Karpas-422 (cell line): Measurements from ENCODE around the gene CHST15. TPM values are rescaled to one million over a fixed set of nuclear protein-coding genes. Genes with fewer than 3 reads are reported as not detected.

Experiments
- DNase-seq: peaks from one replicate; pipeline ENCODE4 v3.0.0-alpha.2; 2015
- H2AFZ ChIP-seq: fragments of 200-600 bp; sonication (generic); 2 replicates; pipeline ENCODE4 v1.6.1; 2014; ENCODE audit warnings: antibody characterized with exemption, low read length, mixed read lengths
- H3K27ac ChIP-seq: fragments of 200-600 bp; sonication (generic); 2 replicates; pipeline ENCODE4 v1.5.1; 2014; ENCODE audit warnings: mild to moderate bottlenecking, low read length, moderate library complexity
- H3K27me3 ChIP-seq: fragments of 200-600 bp; sonication (generic); 2 replicates; pipeline ENCODE4 v1.6.1; 2014; ENCODE audit warnings: low read length, mixed read lengths
- H3K36me3 ChIP-seq: fragments of 200-600 bp; sonication (generic); 2 replicates; pipeline ENCODE4 v1.6.1; 2014; ENCODE audit warnings: low read length, mixed read lengths; ENCODE audit not compliant: insufficient read depth
- H3K4me1 ChIP-seq: fragments of 200-600 bp; sonication (generic); 2 replicates; pipeline ENCODE4 v1.6.1; 2014; ENCODE audit warnings: mild to moderate bottlenecking, low read length, mixed read lengths
- H3K4me2 ChIP-seq: fragments of 200-600 bp; sonication (generic); 2 replicates; pipeline ENCODE4 v1.6.1; 2014; ENCODE audit warnings: low read length, low read depth, mild to moderate bottlenecking; ENCODE audit not compliant: poor library complexity, severe bottlenecking
- H3K4me3 ChIP-seq: fragments of 200-600 bp; sonication (generic); 2 replicates; pipeline ENCODE4 v1.5.1; 2014; ENCODE audit warnings: mild to moderate bottlenecking, antibody characterized with exemption, low read length, mixed read lengths
- H3K79me2 ChIP-seq: fragments of 200-600 bp; sonication (generic); 2 replicates; pipeline ENCODE4 v1.6.1; 2014; ENCODE audit warnings: mild to moderate bottlenecking, low read length, mixed read lengths
- H3K9ac ChIP-seq: fragments of 200-600 bp; sonication (generic); 2 replicates; pipeline ENCODE4 v1.6.0; 2014; ENCODE audit warnings: low read length
- H3K9me2 ChIP-seq: fragments of 200-600 bp; sonication (generic), shearing (Covaris generic); replicated peaks from 2 replicates; pipeline ENCODE4 v1.6.0; 2014; ENCODE audit warnings: mild to moderate bottlenecking, low read length, moderate library complexity; ENCODE audit not compliant: insufficient read depth
- H3K9me3 ChIP-seq: fragments of 300-700, 200-600 bp; sonication (generic); 2 replicates; pipeline ENCODE4 v1.6.1; 2014; ENCODE audit warnings: low read length, mixed read lengths
- H4K20me1 ChIP-seq: fragments of 200-600 bp; sonication (generic); 2 replicates; pipeline ENCODE4 v1.6.1; 2014; ENCODE audit warnings: mild to moderate bottlenecking, antibody characterized with exemption, low read length, low read depth; ENCODE audit not compliant: insufficient read depth
- total RNA-seq: library from RNA; depleted of rRNA; stranded (reverse); fragments of >200 nt; shearing (Covaris generic); gene quantifications from 2 replicates; pipeline ENCODE4 v1.2.3, GENCODE V29; 2014; ENCODE audit warnings: low replicate concordance

Gene CHST15
- total RNA-seq, 1 experiment from 2014 or later = not detected

DNA sequence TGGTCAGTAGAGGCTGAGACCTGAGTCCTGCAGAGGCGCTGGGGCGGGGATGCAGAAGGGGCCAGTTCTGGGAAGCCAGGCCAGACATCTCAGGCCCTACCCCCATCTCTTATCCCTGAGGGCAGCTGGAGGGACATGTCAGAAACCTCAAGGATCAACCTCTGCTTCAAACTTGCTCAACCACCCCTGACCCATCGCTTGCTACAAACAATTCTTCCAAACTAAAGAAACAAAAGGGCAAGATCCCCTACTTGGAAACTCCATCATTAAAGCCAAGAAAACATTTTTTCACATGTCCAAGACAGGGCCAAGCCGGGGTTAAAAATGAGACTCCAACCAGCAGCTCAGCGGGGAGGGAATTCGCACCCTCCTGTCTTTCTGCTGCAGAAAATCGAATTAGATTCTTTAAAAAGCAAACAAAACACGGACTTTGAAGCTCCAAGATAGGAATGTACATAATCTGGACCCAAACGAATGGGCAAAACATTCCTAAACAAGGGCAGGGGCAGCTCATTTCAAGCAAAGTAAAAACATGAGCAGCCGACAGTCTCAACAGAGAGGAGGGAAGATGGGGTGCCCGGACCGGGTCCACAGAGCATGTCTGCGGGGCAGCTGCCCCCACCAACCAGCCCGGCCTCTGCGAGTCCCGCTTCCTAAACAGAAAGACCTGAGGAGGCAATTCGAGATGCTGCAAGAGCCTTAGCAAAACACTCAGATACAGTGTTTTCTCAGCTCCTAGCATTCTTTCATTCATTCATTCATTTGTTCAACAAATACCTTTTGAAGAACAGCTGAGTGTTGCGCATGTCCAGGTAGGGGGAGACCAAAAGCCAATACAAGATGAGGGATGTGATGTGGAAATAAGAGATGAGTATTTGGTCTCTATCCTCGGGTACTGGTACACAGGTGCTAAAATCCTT, 44.8 kb downstream of the CHST15 start:
- Histone ChIP-seq H3K9me3 (no peaks in the 10 kb centered on the region), H2AFZ (no peak overlapping the region)

DNA sequence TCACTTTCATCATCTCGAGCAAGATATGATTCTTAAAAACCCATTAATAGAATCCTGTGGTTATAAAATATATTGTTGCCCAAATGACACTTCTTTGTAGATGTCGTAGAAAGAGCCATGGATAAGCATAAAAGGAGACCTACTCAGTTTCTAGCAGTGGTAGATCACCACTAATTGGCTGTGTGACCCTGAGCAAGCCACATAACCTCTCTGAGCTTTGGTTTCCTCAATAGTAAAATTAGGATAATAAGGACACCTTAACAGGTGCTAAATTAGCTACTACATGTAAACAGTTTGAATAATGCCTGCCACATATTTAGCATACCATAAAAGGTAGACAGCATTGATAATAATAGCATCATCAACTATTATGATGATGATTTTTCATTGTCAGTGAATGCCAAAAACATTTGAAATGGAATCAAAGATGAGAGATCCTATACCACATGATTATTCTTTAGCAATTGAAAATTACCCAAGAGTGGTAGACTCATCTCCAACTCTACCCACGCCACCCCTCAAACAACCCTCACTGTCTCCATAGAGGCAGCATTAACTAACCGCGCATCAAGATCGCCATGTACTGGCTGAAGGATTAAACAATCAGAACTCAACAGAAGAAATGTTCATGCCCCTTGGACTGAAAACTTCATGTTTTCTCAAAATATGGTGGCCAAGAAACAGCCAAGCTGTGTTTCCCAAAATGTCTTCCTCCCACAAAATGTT, 45.8 kb downstream of the CHST15 start:
- Histone ChIP-seq H4K20me1 (no peaks in the 10 kb centered on the region), H3K27me3 (no peaks in the 10 kb centered on the region), H3K4me3 (no peak overlapping the region), H3K9me3 (no peaks in the 10 kb centered on the region), H3K27ac (no peak overlapping the region), H3K79me2 (no peaks in the 10 kb centered on the region), H3K4me1 (no peaks in the 10 kb centered on the region), H2AFZ (no peak overlapping the region), H3K36me3 (no peaks in the 10 kb centered on the region), H3K4me2 (no peak overlapping the region), H3K9me2 (no peaks in the 10 kb centered on the region), H3K9ac (no peak overlapping the region)
- DNase-seq = no peak

More for the DNA sequence above, 44.8 kb downstream of the CHST15 start:
- H3K27me3 ChIP-seq = no peaks in the 10 kb centered on the region
- no peak overlapping the region for H3K9ac ChIP-seq
- H3K9me2 ChIP-seq = no peaks in the 10 kb centered on the region
- no peaks in the 10 kb centered on the region for H3K36me3 ChIP-seq
- no peak for DNase-seq
- H3K4me1 ChIP-seq = no peaks in the 10 kb centered on the region
- no peak overlapping the region for H3K4me2 ChIP-seq
- H3K79me2 ChIP-seq = no peaks in the 10 kb centered on the region
- no peak overlapping the region for H3K4me3 ChIP-seq
- no peaks in the 10 kb centered on the region for H4K20me1 ChIP-seq
- no peak overlapping the region for H3K27ac ChIP-seq

DNA sequence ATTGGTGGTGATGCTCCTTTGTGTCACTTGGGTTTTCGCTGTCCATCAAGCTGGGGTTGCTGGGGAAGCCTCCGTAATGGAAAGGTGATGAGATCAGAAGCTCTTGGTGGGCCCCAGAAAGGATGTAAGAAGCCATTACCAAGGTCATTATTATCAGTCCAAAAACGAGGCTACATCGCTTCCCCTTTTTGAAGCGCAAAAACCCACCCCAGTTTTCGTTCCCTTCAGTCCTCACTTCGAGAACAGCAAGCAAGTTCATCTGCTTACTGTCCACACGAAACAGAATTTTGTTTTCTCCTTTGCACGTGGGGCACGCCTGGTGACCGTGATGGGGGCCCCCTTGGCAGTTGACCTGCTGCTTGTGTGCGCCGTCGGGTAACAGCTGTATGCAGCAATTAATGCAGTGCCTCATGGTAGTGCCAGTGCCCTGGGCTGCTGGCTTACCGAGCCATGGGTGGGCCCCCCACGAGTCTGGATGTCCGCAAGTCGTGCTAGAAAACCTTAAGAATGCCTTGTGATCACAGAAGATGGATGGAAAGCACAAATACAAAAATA, 47.5 kb downstream of the CHST15 start:
- H4K20me1 ChIP-seq = no peaks in the 10 kb centered on the region
- H3K9ac ChIP-seq = no peak overlapping the region
- H3K9me3 ChIP-seq = no peaks in the 10 kb centered on the region
- H3K36me3 ChIP-seq = no peaks in the 10 kb centered on the region
- H3K27ac ChIP-seq = no peak overlapping the region
- H2AFZ ChIP-seq = no peak overlapping the region
- H3K4me1 ChIP-seq = no peaks in the 10 kb centered on the region
- H3K27me3 ChIP-seq = no peaks in the 10 kb centered on the region
- no peaks in the 10 kb centered on the region for H3K9me2 ChIP-seq
- H3K4me3 ChIP-seq = no peak overlapping the region
- no peaks in the 10 kb centered on the region for H3K79me2 ChIP-seq
- no peak overlapping the region for H3K4me2 ChIP-seq
- no peak for DNase-seq

DNA sequence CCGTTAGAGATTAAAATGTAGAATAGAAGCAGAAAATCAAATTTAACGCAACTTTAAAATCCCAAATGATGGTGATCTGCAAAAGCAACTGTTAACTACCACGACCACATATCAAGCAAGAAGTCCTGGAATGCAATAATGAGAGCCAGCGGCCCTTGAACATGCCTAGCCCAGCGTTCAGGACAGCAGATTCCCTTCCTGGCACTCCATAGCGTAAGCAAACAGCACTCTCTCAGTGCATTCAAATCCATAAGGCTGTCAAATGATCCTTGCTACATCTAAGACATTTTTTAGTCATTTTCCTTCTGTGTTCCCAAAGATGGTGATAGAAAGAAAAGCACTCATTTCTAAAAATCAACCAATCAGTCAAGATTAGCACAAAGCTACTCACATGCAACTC, 48.1 kb downstream of the CHST15 start:
- Histone ChIP-seq H3K27me3 (no peaks in the 10 kb centered on the region), H3K27ac (no peak overlapping the region), H3K9me3 (no peaks in the 10 kb centered on the region), H3K4me1 (no peaks in the 10 kb centered on the region), H3K9ac (no peak overlapping the region), H3K4me3 (no peak overlapping the region), H3K36me3 (no peaks in the 10 kb centered on the region), H3K79me2 (no peaks in the 10 kb centered on the region), H3K9me2 (no peaks in the 10 kb centered on the region), H3K4me2 (no peak overlapping the region), H2AFZ (no peak overlapping the region), H4K20me1 (no peaks in the 10 kb centered on the region)
- DNase-seq = no peak

DNA sequence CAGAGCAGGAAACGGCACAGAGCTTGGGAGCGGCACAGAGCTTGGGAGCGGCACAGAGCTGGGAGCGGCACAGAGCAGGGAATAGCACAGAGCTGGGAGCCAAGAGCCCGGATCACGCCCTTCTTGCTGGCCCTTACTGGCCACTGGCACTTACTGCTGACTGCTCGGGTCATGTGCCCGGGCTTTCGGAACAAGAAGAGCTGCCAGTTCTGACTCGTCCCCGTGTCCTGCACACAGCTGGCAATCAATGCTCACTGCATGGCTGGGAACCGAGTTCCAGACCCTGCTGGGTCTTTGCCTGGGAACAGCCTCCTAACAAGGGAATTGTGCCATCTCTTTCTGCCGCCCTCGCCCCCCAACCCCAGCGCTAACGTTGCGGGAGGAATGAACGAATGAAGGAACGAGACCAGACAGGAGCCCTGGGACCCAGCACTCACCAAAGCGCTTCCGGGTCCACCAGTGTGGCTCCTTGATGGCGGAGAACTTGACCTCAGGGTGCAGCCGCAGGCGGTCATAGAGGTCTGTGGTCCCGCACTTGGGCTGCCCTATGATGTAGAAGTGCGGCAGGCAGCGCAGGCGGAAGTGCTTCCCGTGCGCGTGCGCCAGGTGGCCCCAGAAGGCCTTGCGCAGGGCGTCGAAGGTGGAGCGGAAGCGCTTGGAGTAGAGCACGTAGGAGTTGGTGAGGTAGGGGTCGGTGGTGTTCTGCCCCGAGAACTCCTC, 49.1 kb downstream of the CHST15 start:
- Histone ChIP-seq H3K4me3 (no peak overlapping the region), H3K9me3 (no peaks in the 10 kb centered on the region), H3K36me3 (no peaks in the 10 kb centered on the region), H3K4me1 (no peaks in the 10 kb centered on the region), H3K4me2 (no peak overlapping the region), H3K27me3 (no peaks in the 10 kb centered on the region), H4K20me1 (no peaks in the 10 kb centered on the region), H3K79me2 (no peaks in the 10 kb centered on the region), H3K27ac (no peak overlapping the region), H3K9ac (no peak overlapping the region), H3K9me2 (no peaks in the 10 kb centered on the region), H2AFZ (no peak overlapping the region)
- DNase-seq = no peak

DNA sequence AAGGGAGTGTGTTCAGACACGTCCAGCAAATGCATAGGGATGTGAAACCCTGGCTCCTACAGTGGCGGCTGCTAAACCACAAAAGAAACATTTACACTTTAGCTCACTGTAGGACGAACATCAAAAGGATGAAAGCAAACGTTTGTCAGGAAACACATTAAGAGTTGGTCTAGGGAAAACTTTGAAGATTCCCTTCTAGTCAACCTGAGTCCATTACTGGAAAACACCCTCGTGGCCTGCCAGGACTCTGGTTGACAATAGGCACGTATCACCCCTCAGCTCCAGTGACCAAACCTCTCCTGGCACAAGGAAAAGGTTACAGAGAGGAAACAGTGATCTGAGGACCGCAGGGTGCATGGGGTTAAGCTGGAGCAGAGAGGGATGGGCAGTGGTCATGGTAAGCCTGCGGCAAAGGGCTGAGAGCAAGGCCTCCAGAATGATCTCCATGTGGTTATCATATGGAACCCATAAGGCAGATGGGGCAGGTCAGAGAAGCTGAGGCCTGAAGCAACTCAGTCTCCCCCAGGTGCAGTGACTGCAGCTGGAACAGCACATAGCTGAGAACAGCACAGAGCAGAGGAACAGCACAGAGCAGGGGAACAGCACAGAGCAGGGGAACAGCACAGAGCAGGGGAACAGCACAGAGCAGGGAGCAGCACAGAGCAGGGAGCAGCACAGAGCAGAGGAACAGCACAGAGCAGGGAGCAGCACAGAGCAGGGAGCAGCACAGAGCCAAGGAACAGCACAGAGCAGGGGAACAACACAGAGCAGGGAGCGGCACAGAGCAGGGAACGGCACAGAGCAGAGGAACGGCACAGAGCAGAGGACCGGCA, 49.9 kb downstream of the CHST15 start:
- no peaks in the 10 kb centered on the region for H3K36me3 ChIP-seq
- no peaks in the 10 kb centered on the region for H3K4me1 ChIP-seq
- H4K20me1 ChIP-seq = no peaks in the 10 kb centered on the region
- DNase-seq = no peak
- H3K4me3 ChIP-seq = no peak overlapping the region
- no peak overlapping the region for H3K9ac ChIP-seq
- no peaks in the 10 kb centered on the region for H3K79me2 ChIP-seq
- no peak overlapping the region for H3K27ac ChIP-seq
- H3K9me2 ChIP-seq = no peaks in the 10 kb centered on the region
- H3K27me3 ChIP-seq = no peaks in the 10 kb centered on the region
- H3K4me2 ChIP-seq = no peak overlapping the region
- H3K9me3 ChIP-seq = no peaks in the 10 kb centered on the region
- H2AFZ ChIP-seq = no peak overlapping the region

DNA sequence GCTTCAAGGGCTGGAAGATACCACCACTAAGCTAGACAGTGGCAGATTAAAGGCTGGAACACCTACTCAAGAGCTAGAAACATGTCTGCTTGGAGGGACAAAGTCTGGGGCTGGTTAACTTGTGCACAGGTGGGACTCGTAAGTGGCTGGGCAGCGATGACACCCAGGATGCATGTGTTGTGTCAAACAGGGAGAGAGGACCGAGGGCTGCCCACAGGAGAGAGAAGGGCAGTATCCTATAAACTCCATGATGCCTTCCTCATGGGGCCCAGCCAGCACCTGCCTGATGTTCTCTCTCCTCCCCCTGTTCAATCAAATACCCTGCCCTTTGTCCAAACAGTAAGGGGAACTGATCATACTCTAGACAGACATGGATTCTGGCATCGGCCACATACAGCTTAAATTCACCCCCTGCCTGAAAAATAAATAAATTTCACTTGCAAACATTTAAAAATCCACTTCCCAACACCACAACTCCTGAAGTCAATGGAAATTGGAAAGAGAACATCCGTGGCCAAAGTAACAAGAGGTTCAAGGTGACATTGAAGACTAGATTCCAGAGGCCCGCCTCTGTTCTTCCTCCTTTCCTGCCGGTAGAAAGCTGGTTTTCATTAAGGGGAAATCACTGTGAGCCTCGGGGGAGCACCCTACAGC, 50.6 kb downstream of the CHST15 start:
- Histone ChIP-seq H3K4me1 (no peaks in the 10 kb centered on the region), H3K9me3 (no peaks in the 10 kb centered on the region), H4K20me1 (no peaks in the 10 kb centered on the region), H3K9me2 (no peaks in the 10 kb centered on the region), H3K9ac (no peak overlapping the region), H2AFZ (no peak overlapping the region), H3K27me3 (no peaks in the 10 kb centered on the region), H3K36me3 (no peaks in the 10 kb centered on the region), H3K27ac (no peak overlapping the region), H3K79me2 (no peaks in the 10 kb centered on the region), H3K4me2 (no peak overlapping the region), H3K4me3 (no peak overlapping the region)
- no peak for DNase-seq
